H1 (cell line): Measurements from ENCODE around the gene RNU7-1. TPM values are rescaled to one million over a fixed set of nuclear protein-coding genes. Genes with fewer than 3 reads are reported as not detected.

Experiments
- EZH2 ChIP-seq: fragments of 200-600 bp; sonication (generic); IDR thresholded peaks from 2 replicates; pipeline ENCODE4 v1.7.1; 2012; ENCODE audit warnings: low read depth, mild to moderate bottlenecking, moderate library complexity, low read length, inconsistent platforms; ENCODE audit not compliant: severe bottlenecking
- polyA plus RNA-seq, 7 experiments: library from polyadenylated mRNA; depleted of rRNA in 3 of 7; stranded (reverse) in 5 of 7; unstranded in 2 of 7; fragments of >200 nt in 5 of 7; fragments of 200-250 nt in 2 of 7; gene quantifications; 1 replicate in 5 of 7; 2 replicates in 1 of 7; 4 replicates in 1 of 7; pipeline versions ENCODE4 v1.2.1 to v1.2.3, GENCODE V29; 2011 to 2013; ENCODE audit warnings: missing spikeins in 2 of 7, mixed read lengths in 2 of 7
- total RNA-seq: library from RNA; stranded (reverse); fragmentation: NEBNext Ultra II Directional; extraction: Animal tissue kit (Norgen Biotek cat#: 25700); gene quantifications from 2 replicates; pipeline ENCODE4 v1.2.1, GENCODE V29; 2021
- TF ChIP-seq, protein P1 (sequence below): IDR thresholded peaks from 2 replicates; pipeline ENCODE4 v1.6.1; 2012; ENCODE audit warnings: low read length, inconsistent platforms

RNU7-1 gene
- total and polyA plus RNA-seq, 2 of the 8 experiments (the other 6 are each of a cell fraction or from before 2014, with no cell fraction given) = not detected

- TF ChIP-seq, protein P1, sequence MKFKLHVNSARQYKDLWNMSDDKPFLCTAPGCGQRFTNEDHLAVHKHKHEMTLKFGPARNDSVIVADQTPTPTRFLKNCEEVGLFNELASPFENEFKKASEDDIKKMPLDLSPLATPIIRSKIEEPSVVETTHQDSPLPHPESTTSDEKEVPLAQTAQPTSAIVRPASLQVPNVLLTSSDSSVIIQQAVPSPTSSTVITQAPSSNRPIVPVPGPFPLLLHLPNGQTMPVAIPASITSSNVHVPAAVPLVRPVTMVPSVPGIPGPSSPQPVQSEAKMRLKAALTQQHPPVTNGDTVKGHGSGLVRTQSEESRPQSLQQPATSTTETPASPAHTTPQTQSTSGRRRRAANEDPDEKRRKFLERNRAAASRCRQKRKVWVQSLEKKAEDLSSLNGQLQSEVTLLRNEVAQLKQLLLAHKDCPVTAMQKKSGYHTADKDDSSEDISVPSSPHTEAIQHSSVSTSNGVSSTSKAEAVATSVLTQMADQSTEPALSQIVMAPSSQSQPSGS = no peak
- no peak for TF ChIP-seq EZH2
These were observed 2.3 kb upstream of the RNU7-1 start (continued) for GRCh38 chr12:6941267-6941666.
